ELR (cell line): ENCODE measurements around the gene RNU6-9.
"Not testable (repeated sequence)": the region's sequence is repeated elsewhere in the genome, so short reads cannot be mapped to it uniquely, and the experiment has no call there.

ENCODE experiments used
- DNase-seq: peaks from one replicate; pipeline ENCODE4 v3.0.0-alpha.2; 2015; ENCODE audit warnings: low read depth

The RNU6-9 gene

GRCh38 chr19:892894-893689 is at the start of gene RNU6-9, which contains the start of gene MED16:
Gene RNU6-9, plus strand, starts transcription at chr19:893484.
Gene MED16, minus strand, starts transcription at chr19:893187. Its CDS starts 2,056 bp downstream, at chr19:891131.
- peak; percentile 96 for DNase-seq

- no peak for DNase-seq
Observed at GRCh38 chr19:843836-844545, 49.3 kb upstream of the RNU6-9 start.

- DNase-seq: no peak
Observed at GRCh38 chr19:844546-844971, 48.7 kb upstream of the RNU6-9 start.

GRCh38 chr19:845707-846521 is 47.4 kb upstream of the RNU6-9 start:
- DNase-seq: no peak

GRCh38 chr19:848386-848921 is 44.8 kb upstream of the RNU6-9 start:
- DNase-seq: no peak

- DNase-seq: not testable (repeated sequence)
Observed at GRCh38 chr19:849195-849594, 44.1 kb upstream of the RNU6-9 start.

GRCh38 chr19:850221-850978 is 42.9 kb upstream of the RNU6-9 start:
- DNase-seq: peak; percentile 63

- DNase-seq: no peak
Observed at GRCh38 chr19:850979-851335, 42.3 kb upstream of the RNU6-9 start.

- no peak for DNase-seq
Observed at GRCh38 chr19:852136-853013, 40.9 kb upstream of the RNU6-9 start, which contains the start of gene ELANE. Gene ELANE, plus strand, starts transcription at chr19:852303. Its CDS starts 26 bp downstream, at chr19:852329.

GRCh38 chr19:853014-853585 is 40.2 kb upstream of the RNU6-9 start:
- no peak for DNase-seq

- not testable (repeated sequence) for DNase-seq
Observed at GRCh38 chr19:853614-854220, 39.6 kb upstream of the RNU6-9 start.

- DNase-seq: no peak
Observed at GRCh38 chr19:854549-854948, 38.7 kb upstream of the RNU6-9 start.

- no peak for DNase-seq
Observed at GRCh38 chr19:855142-855541, 38.1 kb upstream of the RNU6-9 start.

GRCh38 chr19:855566-856120 is 37.6 kb upstream of the RNU6-9 start:
- no peak for DNase-seq

GRCh38 chr19:858284-858683 is 35.0 kb upstream of the RNU6-9 start:
- DNase-seq: no peak

- no peak for DNase-seq
Observed at GRCh38 chr19:858868-859843, 34.1 kb upstream of the RNU6-9 start, which contains the start of gene CFD. Gene CFD, plus strand, starts transcription at chr19:859664. Its CDS starts 26 bp downstream, at chr19:859690.

- no peak for DNase-seq
Observed at GRCh38 chr19:861141-861755, 32.0 kb upstream of the RNU6-9 start.
